OCI-LY1 (cell line): ENCODE data around the gene UFC1.

Experiments
- EZH2 ChIP-seq: fragments of 200-600 bp; sonication (generic), shearing (Covaris generic); IDR thresholded peaks from 2 replicates; pipeline ENCODE4 v1.8.0; 2017; ENCODE audit warnings: borderline replicate concordance, mixed run types, mild to moderate bottlenecking, antibody characterized with exemption, low read length, moderate library complexity, mixed read lengths
- TF ChIP-seq, protein P1 (sequence below): fragments of 200-600 bp; sonication (generic), shearing (Covaris generic); IDR thresholded peaks from 2 replicates; pipeline ENCODE4 v1.5.1; 2017; ENCODE audit warnings: mild to moderate bottlenecking, antibody characterized with exemption, low read length, moderate library complexity, mixed read lengths

DNA sequence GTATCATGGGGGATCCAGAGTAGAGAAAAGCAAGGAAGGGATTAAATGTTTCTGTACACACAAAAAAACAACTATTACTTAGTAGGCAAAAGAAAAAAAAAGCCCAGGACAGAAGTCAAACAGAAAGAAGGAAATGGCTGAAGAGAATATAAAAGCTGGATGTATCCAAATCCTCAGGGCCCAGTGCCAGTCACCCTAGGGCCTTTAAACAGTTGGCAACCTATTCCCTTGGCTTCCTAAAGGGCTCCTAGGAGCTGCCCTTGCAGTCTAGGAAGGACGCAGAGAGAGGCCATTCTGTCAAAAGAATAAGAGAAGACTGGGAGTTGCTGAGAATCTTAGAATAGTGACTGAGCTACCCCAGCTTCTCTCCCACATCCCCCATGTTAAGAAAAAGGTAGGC is 18.6 kb downstream of the UFC1 start:
- TF ChIP-seq, protein P1, sequence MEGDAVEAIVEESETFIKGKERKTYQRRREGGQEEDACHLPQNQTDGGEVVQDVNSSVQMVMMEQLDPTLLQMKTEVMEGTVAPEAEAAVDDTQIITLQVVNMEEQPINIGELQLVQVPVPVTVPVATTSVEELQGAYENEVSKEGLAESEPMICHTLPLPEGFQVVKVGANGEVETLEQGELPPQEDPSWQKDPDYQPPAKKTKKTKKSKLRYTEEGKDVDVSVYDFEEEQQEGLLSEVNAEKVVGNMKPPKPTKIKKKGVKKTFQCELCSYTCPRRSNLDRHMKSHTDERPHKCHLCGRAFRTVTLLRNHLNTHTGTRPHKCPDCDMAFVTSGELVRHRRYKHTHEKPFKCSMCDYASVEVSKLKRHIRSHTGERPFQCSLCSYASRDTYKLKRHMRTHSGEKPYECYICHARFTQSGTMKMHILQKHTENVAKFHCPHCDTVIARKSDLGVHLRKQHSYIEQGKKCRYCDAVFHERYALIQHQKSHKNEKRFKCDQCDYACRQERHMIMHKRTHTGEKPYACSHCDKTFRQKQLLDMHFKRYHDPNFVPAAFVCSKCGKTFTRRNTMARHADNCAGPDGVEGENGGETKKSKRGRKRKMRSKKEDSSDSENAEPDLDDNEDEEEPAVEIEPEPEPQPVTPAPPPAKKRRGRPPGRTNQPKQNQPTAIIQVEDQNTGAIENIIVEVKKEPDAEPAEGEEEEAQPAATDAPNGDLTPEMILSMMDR = no peak
- TF ChIP-seq EZH2 = no peak
